Measurements from ENCODE around the gene CLEC18C.
"Not testable (repeated sequence)": the region's sequence is repeated elsewhere in the genome, so short reads cannot be mapped to it uniquely, and the experiment has no call there.

The CLEC18C gene

GRCh38 chr16:70159355-70160348, 13.9 kb upstream of the CLEC18C start:
- no peak for DNase-seq

GRCh38 chr16:70160388-70160787, 13.2 kb upstream of the CLEC18C start:
- no peak for DNase-seq

GRCh38 chr16:70160821-70161220, 12.8 kb upstream of the CLEC18C start:
- no peak for DNase-seq

DNA sequence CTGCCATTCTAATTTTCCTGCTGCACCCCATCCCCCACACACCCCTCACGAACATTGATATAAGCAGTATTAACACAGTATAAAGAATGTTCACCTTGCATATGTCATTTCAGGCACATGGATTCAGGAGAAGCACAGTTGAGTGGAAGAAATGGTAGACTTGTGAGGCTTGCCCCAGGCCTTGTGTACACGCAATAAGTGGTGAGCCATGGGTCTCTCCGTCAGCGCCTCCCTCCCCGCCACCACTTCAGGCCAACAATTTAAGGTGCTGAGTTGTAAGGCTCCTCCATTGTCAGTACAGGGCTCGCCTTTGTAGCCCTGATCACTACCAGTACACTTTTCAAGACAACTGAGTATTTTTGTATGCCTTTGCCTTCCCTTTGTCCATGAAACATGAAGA, 12.2 kb upstream of the CLEC18C start:
- no peak for DNase-seq

- DNase-seq = peak in 3 of 51 donors; percentile 5 to 70 (median 30)
These were observed 11.5 kb upstream of the CLEC18C start for GRCh38 chr16:70162041-70162451.

- no peak for DNase-seq
These were observed 10.0 kb upstream of the CLEC18C start for GRCh38 chr16:70163596-70163995.

- DNase-seq = not testable (repeated sequence)
These were observed 6.9 kb upstream of the CLEC18C start for GRCh38 chr16:70166688-70167087.

GRCh38 chr16:70173916-70174315, 329 bp downstream of the CLEC18C start:
- DNase-seq = not testable (repeated sequence)

- not testable (repeated sequence) for DNase-seq
These were observed 873 bp downstream of the CLEC18C start for GRCh38 chr16:70174387-70174932.

GRCh38 chr16:70187858-70188607, 14.4 kb downstream of the CLEC18C start:
- not testable (repeated sequence) for DNase-seq

- not testable (repeated sequence) for DNase-seq
These were observed 15.0 kb downstream of the CLEC18C start for GRCh38 chr16:70188608-70188915.

DNA sequence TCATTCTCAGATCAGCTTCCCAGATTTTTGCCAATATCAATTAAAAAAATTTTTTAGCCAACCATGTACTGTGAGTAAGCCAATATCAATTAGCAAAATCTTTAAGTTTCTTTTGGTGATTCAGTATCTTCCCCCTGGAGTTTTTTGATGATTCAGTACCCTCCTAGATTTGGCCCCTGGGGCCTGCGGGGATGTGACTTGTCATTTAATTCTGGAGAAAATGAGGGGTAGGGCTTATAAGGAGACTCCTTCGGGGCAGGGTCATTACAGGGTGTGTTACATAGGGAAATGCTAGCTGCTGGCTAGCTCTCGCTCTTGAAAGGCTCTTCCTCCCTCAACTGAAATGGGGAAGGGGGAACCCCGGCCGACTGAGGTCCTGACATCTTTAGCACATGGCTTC, 17.0 kb downstream of the CLEC18C start:
- not testable (repeated sequence) for DNase-seq

GRCh38 chr16:70196683-70197300, 23.2 kb downstream of the CLEC18C start:
- not testable (repeated sequence) for DNase-seq

DNA sequence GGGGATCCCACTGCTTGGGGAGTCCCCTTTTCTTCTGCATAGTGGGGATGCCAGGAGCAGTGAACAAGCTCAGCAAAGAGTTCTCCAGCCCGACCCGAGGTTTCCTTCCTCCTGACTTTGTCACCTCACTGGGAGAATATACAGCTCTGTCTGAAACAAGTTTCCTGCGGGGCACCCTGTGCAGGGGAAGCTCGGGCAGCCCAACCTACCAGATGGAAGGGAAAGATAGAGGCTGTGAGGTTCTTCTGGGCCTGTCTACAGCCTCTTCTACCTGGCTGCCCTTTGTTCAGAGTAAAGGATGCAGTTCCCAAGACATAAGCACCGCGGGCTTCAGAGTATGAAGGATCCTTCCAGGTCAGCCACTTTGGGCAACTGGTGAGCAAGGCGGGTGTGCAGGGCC, 24.0 kb downstream of the CLEC18C start:
- not testable (repeated sequence) for DNase-seq

DNA sequence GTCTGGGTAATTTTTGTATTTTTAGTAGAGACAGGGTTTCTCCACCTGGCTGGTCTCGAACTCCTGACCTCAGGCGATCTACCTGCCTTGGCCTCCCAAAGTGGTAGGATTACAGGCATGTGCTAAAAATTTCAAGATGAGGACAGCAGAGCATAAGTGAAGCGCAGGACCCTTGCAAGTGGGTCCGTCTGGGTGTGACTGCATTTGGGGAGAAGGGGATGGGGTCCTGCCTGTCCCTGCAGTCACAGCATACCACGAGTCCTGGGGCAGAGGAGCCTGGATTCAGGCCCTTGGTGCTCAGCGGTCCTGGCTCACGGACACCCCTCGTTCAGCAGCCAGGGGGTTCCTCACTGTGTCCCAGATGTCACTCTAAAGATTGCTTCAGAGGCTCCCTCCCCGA, 24.6 kb downstream of the CLEC18C start:
- not testable (repeated sequence) for DNase-seq

DNA sequence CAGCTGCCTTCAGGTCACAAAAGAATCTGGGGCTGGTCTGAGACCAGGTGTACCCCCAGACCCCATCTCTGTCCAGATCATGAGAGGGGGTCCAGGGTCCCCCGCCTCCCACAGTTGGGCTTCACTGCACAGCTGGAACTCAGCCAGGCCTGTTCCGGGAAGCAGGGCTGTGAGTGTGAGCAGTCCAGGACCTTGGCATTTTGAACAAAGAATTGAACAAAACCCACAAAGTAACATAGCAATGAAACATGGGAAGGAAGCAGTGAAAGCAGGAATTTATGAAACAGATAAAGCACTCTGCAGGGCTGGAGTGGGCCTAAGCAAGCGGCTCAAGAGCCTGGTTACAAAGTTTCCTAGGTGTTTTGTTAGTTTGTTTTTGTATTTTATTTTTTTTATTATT, 25.1 kb downstream of the CLEC18C start:
- not testable (repeated sequence) for DNase-seq

GRCh38 chr16:70199170-70199569, 25.6 kb downstream of the CLEC18C start:
- not testable (repeated sequence) for DNase-seq

GRCh38 chr16:70200063-70200462, 26.5 kb downstream of the CLEC18C start:
- not testable (repeated sequence) for DNase-seq

GRCh38 chr16:70203508-70203907, 29.9 kb downstream of the CLEC18C start:
- not testable (repeated sequence) for DNase-seq

GRCh38 chr16:70204010-70204409, 30.4 kb downstream of the CLEC18C start:
- DNase-seq = not testable (repeated sequence)

DNA sequence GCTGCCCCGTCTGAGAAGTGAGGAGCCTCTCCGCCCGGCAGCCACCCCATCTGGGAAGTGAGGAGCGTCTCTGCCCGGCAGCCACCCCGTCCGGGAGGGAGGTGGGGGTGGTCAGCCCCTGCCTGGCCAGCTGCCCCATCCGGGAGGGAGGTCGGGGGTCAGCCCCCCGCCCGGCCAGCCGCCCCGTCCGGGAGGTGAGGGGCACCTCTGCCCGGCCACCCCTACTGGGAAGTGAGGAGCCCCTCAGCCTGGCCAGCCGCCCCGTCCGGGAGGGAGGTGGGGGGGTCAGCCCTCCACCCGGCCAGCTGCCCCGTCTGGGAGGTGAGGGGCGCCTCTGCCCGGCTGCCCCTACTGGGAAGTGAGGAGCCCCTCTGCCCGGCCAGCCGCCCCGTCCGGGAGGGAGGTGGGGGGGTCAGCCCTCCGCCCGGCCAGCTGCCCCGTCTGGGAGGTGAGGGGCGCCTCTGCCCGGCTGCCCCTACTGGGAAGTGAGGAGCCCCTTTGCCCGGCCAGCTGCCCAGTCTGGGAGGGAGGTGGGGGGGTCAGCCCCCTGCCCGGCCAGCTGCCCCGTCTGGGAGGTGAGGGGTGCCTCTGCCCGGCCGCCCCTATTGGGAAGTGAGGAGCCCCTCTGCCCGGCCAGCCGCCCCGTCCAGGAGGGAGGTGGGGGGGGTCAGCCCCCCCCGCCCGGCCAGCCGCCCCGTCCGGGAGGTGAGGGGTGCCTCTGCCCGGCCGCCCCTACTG, 31.2 kb downstream of the CLEC18C start:
- DNase-seq = not testable (repeated sequence)
